Nephron progenitor cell (in vitro differentiated cells): Measurements from ENCODE around the gene SHCBP1L.
A peak's percentile ranks its signal among the peaks of the same experiment; 100 is the strongest.

Source experiments
- DNase-seq: peaks from one replicate; pipeline ENCODE4 v3.0.0; 2021
- H3K27ac Mint-ChIP-seq: 2 replicates; pipeline ENCODE4 v1.8.0; 2021; ENCODE audit warnings: mild to moderate bottlenecking, moderate library complexity, mixed read lengths
- H3K27me3 Mint-ChIP-seq: 2 replicates; pipeline ENCODE4 v1.8.0; 2021; ENCODE audit warnings: mild to moderate bottlenecking, low read depth, mixed read lengths; ENCODE audit not compliant: poor library complexity
- H3K36me3 Mint-ChIP-seq: 2 replicates; pipeline ENCODE4 v1.8.0; 2021; ENCODE audit warnings: low read depth, mixed read lengths
- H3K4me1 Mint-ChIP-seq: 2 replicates; pipeline ENCODE4 v1.8.0; 2021; ENCODE audit warnings: mixed read lengths
- H3K4me3 Mint-ChIP-seq: 2 replicates; pipeline ENCODE4 v1.8.0; 2021; ENCODE audit warnings: mild to moderate bottlenecking, moderate library complexity, mixed read lengths
- H3K9me3 Mint-ChIP-seq: 2 replicates; pipeline ENCODE4 v1.8.0; 2021; ENCODE audit warnings: mild to moderate bottlenecking, moderate library complexity, mixed read lengths
- TF ChIP-seq, protein P1 (sequence below): fragments of 200-600 bp; sonication (generic); IDR thresholded peaks from 2 replicates; pipeline ENCODE4 v1.5.0; 2021; ENCODE audit warnings: antibody characterized with exemption

SHCBP1L gene

DNA sequence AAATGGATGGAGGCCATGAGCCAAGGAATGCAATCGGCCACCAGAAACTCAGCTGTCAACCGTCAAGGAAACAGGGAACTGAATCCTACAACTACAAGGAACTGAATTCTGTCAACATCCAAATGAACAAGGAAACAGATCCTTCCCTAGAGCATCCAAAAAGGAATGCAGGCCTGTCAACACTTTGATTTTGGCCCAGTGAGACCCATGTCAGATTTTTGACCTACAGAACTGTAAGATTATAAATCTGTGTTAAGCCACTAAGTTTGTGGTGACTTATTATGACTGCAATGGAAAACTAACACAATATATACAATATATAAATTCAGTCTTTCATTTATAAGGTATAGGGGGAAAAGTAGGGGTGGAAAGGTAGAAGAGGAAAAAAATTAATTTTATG, 55.3 kb downstream of the SHCBP1L start:
- H3K4me3 Mint-ChIP-seq, result no peak overlapping the region
- TF ChIP-seq, protein P1, sequence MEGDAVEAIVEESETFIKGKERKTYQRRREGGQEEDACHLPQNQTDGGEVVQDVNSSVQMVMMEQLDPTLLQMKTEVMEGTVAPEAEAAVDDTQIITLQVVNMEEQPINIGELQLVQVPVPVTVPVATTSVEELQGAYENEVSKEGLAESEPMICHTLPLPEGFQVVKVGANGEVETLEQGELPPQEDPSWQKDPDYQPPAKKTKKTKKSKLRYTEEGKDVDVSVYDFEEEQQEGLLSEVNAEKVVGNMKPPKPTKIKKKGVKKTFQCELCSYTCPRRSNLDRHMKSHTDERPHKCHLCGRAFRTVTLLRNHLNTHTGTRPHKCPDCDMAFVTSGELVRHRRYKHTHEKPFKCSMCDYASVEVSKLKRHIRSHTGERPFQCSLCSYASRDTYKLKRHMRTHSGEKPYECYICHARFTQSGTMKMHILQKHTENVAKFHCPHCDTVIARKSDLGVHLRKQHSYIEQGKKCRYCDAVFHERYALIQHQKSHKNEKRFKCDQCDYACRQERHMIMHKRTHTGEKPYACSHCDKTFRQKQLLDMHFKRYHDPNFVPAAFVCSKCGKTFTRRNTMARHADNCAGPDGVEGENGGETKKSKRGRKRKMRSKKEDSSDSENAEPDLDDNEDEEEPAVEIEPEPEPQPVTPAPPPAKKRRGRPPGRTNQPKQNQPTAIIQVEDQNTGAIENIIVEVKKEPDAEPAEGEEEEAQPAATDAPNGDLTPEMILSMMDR, result no peak
- H3K27me3 Mint-ChIP-seq, result no peaks in the 10 kb centered on the region
- peaks cover 27% of the 10 kb centered on the region for H3K9me3 Mint-ChIP-seq
- H3K4me1 Mint-ChIP-seq, result no peaks in the 10 kb centered on the region
- DNase-seq, result no peak
- H3K27ac Mint-ChIP-seq, result no peak overlapping the region
- no peaks in the 10 kb centered on the region for H3K36me3 Mint-ChIP-seq

DNA sequence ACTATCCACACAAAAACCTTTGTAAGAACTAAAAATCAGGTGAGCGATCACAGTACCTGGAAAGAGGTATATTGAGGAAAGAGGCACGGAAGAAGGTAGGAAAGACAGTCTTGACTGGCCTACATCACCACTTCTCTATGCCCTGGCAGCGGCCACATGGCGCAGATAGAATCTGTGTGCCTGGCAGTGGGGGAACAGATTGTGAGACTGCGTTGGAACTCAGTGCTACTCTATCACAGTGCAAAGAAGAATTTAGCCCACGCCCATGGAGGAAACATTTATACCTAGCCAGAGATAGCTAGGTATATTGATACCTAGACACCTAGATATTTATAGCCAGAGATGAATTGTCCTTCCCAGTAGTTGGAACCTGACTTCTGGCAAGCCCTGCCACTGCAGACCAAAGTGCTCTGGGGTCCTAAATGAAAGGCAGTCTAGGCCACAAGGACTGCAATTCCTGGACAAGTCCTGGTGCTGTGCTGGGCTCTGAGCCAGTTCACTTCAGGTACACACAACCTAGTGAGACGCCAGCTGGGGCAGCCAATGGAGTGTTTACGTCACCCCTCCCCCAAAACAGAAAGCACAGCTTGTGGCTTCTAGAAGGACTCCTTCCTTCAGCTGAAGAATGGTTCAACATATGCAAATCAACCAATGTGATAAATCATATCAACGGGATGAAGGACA, 61.9 kb downstream of the SHCBP1L start:
- no peak for DNase-seq
- Mint-ChIP-seq H3K4me3 (no peak overlapping the region), H3K27me3 (no peaks in the 10 kb centered on the region), H3K36me3 (peaks cover 34% of the 10 kb centered on the region), H3K27ac (no peak overlapping the region), H3K9me3 (peaks cover 35% of the 10 kb centered on the region), H3K4me1 (no peaks in the 10 kb centered on the region)
- TF ChIP-seq, protein P1, result no peak

DNA sequence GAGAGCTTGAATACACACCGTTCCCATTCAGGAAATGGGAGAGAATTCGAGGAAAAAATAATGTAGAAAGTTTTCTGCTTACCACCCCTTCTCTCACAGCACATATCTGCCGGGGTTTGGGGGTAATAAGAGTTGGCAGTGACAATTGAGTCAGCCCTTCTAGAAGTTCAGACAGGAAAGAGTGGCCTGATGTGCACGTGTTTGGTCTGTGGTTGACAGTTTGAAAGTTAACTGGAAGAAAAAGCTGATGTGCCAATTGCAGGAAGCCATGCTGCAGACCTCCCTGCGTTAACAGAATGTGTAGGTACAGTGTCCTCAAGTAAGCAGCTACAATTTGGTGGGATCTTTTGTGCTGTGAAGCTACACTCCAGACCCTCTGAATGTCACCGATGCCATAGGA, 63.0 kb downstream of the SHCBP1L start:
- Mint-ChIP-seq H3K9me3 (peaks cover 28% of the 10 kb centered on the region), H3K4me1 (no peaks in the 10 kb centered on the region), H3K36me3 (peaks cover 45% of the 10 kb centered on the region), H3K27me3 (no peaks in the 10 kb centered on the region), H3K4me3 (no peak overlapping the region), H3K27ac (peak overlapping the region; percentile 52)
- TF ChIP-seq, protein P1, result no peak
- DNase-seq, result no peak

DNA sequence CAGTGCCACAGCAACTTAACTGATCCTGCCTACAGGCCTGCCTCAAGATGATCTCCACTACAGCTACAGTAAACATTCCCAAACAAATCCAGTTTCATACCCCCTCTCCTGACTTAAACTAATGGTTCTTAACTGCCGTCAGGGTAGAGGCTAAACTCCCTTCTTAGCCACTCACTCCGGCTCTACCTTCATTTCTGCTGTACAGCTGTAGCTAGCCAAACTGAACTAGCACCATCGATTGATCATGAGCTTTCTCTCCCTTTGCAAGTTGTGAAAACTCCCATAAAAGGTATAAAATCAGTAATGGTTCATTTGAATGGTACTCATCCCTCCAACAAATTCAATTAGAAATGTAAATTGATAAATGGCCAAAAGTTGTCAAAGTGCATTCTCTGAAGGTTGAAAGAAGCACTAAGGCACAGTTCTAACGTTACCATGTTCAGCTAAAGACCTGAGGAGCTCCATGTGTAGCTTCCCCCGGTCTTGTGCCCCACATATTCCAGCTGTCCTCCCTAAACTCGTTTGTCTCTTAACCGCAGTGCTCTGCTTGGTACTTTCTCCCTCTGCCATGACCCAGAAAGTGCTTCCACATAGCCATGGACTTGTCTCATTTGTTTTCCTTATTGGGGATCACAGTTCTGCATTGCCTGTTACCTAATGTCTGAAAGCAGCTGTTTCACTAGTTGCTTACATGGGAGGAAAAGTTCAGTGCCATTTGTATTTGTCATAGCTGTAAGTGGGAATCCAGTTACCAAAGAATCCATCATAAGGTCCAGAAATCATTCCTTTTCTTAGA, 64.0 kb downstream of the SHCBP1L start:
- Mint-ChIP-seq H3K36me3 (peaks cover 51% of the 10 kb centered on the region), H3K27me3 (no peaks in the 10 kb centered on the region), H3K4me3 (no peak overlapping the region), H3K9me3 (peaks cover 17% of the 10 kb centered on the region), H3K4me1 (no peaks in the 10 kb centered on the region), H3K27ac (peak overlapping the region; percentile 92)
- DNase-seq, result no peak
- TF ChIP-seq, protein P1, result no peak

DNA sequence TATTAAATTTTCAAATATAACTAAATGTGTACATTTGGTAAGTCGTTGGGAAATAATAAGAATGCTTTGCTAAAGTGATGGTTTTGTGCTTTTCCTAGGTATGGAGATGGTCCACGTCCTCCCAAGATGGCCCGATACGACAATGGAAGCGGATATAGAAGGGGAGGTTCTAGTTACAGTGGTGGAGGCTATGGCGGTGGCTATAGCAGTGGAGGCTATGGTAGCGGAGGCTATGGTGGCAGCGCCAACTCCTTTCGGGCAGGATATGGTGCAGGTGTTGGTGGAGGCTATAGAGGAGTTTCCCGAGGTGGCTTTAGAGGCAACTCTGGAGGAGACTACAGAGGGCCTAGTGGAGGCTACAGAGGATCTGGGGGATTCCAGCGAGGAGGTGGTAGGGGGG, 66.0 kb downstream of the SHCBP1L start:
- H3K36me3 Mint-ChIP-seq, result peaks cover 68% of the 10 kb centered on the region
- H3K4me1 Mint-ChIP-seq, result no peaks in the 10 kb centered on the region
- peaks cover 3% of the 10 kb centered on the region for H3K9me3 Mint-ChIP-seq
- DNase-seq, result no peak
- TF ChIP-seq, protein P1, result no peak
- no peak overlapping the region for H3K4me3 Mint-ChIP-seq
- H3K27me3 Mint-ChIP-seq, result no peaks in the 10 kb centered on the region
- peak overlapping the region; percentile 84 for H3K27ac Mint-ChIP-seq
